GM12873 (cell line): ENCODE results near the gene HLA-DOB.

ENCODE experiments used
- CTCF ChIP-seq: IDR thresholded peaks from 2 replicates; pipeline ENCODE4 v1.5.1; 2012; ENCODE audit warnings: low read depth, mild to moderate bottlenecking, moderate library complexity, low read length, control low read depth; ENCODE audit not compliant: insufficient read depth; ENCODE audit errors: missing control alignments

Gene HLA-DOB

GRCh38 chr6:32807020-32807580, 9.7 kb downstream of the HLA-DOB start:
- no peak for TF ChIP-seq CTCF

- TF ChIP-seq CTCF = no peak
Measured at GRCh38 chr6:32803416-32803815, 13.4 kb downstream of the HLA-DOB start.

GRCh38 chr6:32799740-32800139, 17.1 kb downstream of the HLA-DOB start:
- TF ChIP-seq CTCF = no peak

- TF ChIP-seq CTCF = no peak
Measured at GRCh38 chr6:32799168-32799567, 17.6 kb downstream of the HLA-DOB start.

- peak; percentile 84 for TF ChIP-seq CTCF
Measured at GRCh38 chr6:32796848-32797776, 19.7 kb downstream of the HLA-DOB start.

- no peak for TF ChIP-seq CTCF
Measured at GRCh38 chr6:32794510-32794909, 22.3 kb downstream of the HLA-DOB start.

GRCh38 chr6:32792901-32793435, 23.8 kb downstream of the HLA-DOB start:
- no peak for TF ChIP-seq CTCF
